Activated CD4-positive, CD25-positive, alpha-beta regulatory T cell treated with anti-CD3 and anti-CD28 coated beads, Interleukin-2, amount 50 U/mL, for 24 hours (primary cell): Measurements from ENCODE around the gene ARHGAP10.

Experiments used
- ATAC-seq, 2 donors: fragments of 150-1000 bp; cut with Tn5 transposase; one replicate each; pipeline ENCODE4 v1.10.0; 2021; ENCODE audit warnings: mild to moderate bottlenecking in 1 of 2, moderate library complexity in 1 of 2

Gene ARHGAP10

GRCh38 chr4:147923381-147923780 is 191.5 kb downstream of the ARHGAP10 start:
- ATAC-seq: no peak

- ATAC-seq: no peak
Observed at GRCh38 chr4:147923854-147924253, 192.0 kb downstream of the ARHGAP10 start.

GRCh38 chr4:147924604-147925412 is 192.9 kb downstream of the ARHGAP10 start:
- no peak for ATAC-seq

- ATAC-seq: no peak
Observed at GRCh38 chr4:147927377-147928137, 195.7 kb downstream of the ARHGAP10 start.

- no peak for ATAC-seq
Observed at GRCh38 chr4:147928400-147928799, 196.5 kb downstream of the ARHGAP10 start.

GRCh38 chr4:147929746-147930145 is 197.9 kb downstream of the ARHGAP10 start:
- ATAC-seq: no peak

- no peak for ATAC-seq
Observed at GRCh38 chr4:147933316-147933715, 201.4 kb downstream of the ARHGAP10 start.

- no peak for ATAC-seq
Observed at GRCh38 chr4:147933779-147934178, 201.9 kb downstream of the ARHGAP10 start.

- ATAC-seq: no peak
Observed at GRCh38 chr4:147938496-147938895, 206.6 kb downstream of the ARHGAP10 start.

- ATAC-seq: no peak
Observed at GRCh38 chr4:147940171-147940570, 208.3 kb downstream of the ARHGAP10 start.

GRCh38 chr4:147941373-147941772 is 209.5 kb downstream of the ARHGAP10 start:
- no peak for ATAC-seq

GRCh38 chr4:147942729-147943128 is 210.8 kb downstream of the ARHGAP10 start:
- ATAC-seq: no peak

- ATAC-seq: no peak
Observed at GRCh38 chr4:147943159-147943638, 211.3 kb downstream of the ARHGAP10 start.

GRCh38 chr4:147944249-147944648 is 212.4 kb downstream of the ARHGAP10 start:
- no peak for ATAC-seq

GRCh38 chr4:147944670-147945260 is 212.9 kb downstream of the ARHGAP10 start:
- ATAC-seq: no peak

- ATAC-seq: no peak
Observed at GRCh38 chr4:147948336-147948735, 216.4 kb downstream of the ARHGAP10 start.

- no peak for ATAC-seq
Observed at GRCh38 chr4:147950261-147950660, 218.4 kb downstream of the ARHGAP10 start.

GRCh38 chr4:147950841-147951240 is 219.0 kb downstream of the ARHGAP10 start:
- ATAC-seq: no peak

- ATAC-seq: no peak
Observed at GRCh38 chr4:147954850-147955249, 223.0 kb downstream of the ARHGAP10 start.

- ATAC-seq: no peak
Observed at GRCh38 chr4:147955827-147956558, 224.1 kb downstream of the ARHGAP10 start.

- no peak for ATAC-seq
Observed at GRCh38 chr4:147957446-147957845, 225.6 kb downstream of the ARHGAP10 start.

GRCh38 chr4:147958057-147958456 is 226.2 kb downstream of the ARHGAP10 start:
- ATAC-seq: no peak
